ENCODE results near the gene GFRA1.

The GFRA1 gene

DNA sequence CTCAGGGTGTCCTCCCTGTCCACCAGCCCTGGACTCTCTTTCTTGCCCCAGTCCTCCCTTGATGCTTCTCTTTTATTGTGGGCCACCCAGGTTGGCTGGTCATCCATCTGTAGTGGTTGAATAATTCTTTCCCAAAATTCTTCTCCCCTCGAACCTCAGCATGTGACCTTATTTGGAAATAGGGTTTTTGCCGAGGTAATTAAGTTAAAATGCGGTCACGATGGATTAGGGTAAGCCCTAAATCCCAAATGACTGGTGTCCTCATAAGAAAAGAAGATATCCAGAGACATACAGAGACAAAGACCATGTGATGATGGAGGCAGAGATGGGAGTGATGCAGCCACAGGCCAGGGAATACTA is 74.3 kb downstream of the GFRA1 start:
- H3F3A ChIP-seq (ENCODE audit: insufficient read depth, low read length): no peaks in the 10 kb centered on the region
- H3K4me1 ChIP-seq (ENCODE audit: insufficient read depth, low read length, severe bottlenecking): no peaks in the 10 kb centered on the region
- H3K27me3 ChIP-seq (ENCODE audit: insufficient read depth, low read length): no peaks in the 10 kb centered on the region
- no peaks in the 10 kb centered on the region for H4K20me1 ChIP-seq (ENCODE audit: insufficient read depth, low read length)
- H3K4me3 ChIP-seq (ENCODE audit: low read depth, low read length, poor library complexity, severe bottlenecking): no peak overlapping the region
- H3K27ac ChIP-seq (ENCODE audit: low read depth, low read length, poor library complexity, severe bottlenecking): no peak overlapping the region
- no peak overlapping the region for H2AFZ ChIP-seq (ENCODE audit: low read length)
- no peak overlapping the region for H3K9ac ChIP-seq (ENCODE audit: low read length)
- no peaks in the 10 kb centered on the region for H3K9me2 ChIP-seq (ENCODE audit: low read depth, low read length)
- no peaks in the 10 kb centered on the region for H3K36me3 ChIP-seq (ENCODE audit: insufficient read depth, low read length)
- no peak for TF ChIP-seq EZH2 (IDR thresholded peaks at IDR 0.05; ENCODE audit: borderline replicate concordance, low read length)
- no peak for TF ChIP-seq CTCF (IDR thresholded peaks at IDR 0.05; ENCODE audit: low read length)
- no peak overlapping the region for H3K4me2 ChIP-seq (ENCODE audit: low read length)
- no peaks in the 10 kb centered on the region for H3K79me2 ChIP-seq (ENCODE audit: insufficient read depth, low read length)
- 0 out of 2 replicates have a peak, but pooled peaks cover 3% of the 10 kb centered on the region for H3K9me3 ChIP-seq (ENCODE audit: low read length)

DNA sequence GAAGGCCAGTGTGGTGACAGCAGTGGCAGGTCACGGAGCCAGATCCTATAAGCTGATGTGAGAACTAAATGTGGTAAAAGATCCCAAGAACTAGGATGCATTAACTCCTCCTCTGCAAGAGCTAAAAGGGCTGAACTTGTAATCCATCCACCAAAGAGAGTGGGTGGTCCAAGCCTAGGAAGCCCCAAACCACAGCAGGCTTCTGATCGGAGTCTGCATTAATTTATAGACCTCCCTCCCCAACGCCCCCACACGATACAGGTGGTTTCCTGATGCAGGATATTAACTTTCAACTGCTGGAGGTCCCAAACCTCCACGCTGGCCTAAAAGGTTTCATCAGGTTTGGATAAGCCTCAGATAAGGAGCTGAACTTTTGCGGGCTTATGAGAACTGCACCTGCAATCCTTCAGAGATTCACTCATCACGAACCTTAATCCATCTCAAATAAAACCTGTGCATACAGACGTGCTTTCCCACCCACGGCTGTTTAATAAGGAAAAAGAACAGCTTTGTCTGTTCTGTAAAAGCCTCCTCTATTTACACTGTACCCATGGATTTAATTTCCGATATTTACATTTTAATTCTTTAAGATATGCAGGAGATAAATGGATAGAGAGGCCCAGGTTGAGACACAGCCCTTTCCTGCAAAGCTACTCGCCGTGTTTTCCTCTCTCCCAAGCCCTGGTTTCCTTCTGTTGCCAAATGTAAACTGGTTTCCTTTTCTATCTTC is 74.9 kb downstream of the GFRA1 start:
- no peak overlapping the region for H3K9ac ChIP-seq (ENCODE audit: low read length)
- TF ChIP-seq EZH2 (IDR thresholded peaks at IDR 0.05; ENCODE audit: borderline replicate concordance, low read length) (no peak), CTCF (IDR thresholded peaks at IDR 0.05; ENCODE audit: low read length) (no peak)
- H4K20me1 ChIP-seq (ENCODE audit: insufficient read depth, low read length): no peaks in the 10 kb centered on the region
- no peak overlapping the region for H3K27ac ChIP-seq (ENCODE audit: low read depth, low read length, poor library complexity, severe bottlenecking)
- H3K79me2 ChIP-seq (ENCODE audit: insufficient read depth, low read length): no peaks in the 10 kb centered on the region
- no peaks in the 10 kb centered on the region for H3F3A ChIP-seq (ENCODE audit: insufficient read depth, low read length)
- H2AFZ ChIP-seq (ENCODE audit: low read length): no peak overlapping the region
- no peaks in the 10 kb centered on the region for H3K9me2 ChIP-seq (ENCODE audit: low read depth, low read length)
- no peaks in the 10 kb centered on the region for H3K27me3 ChIP-seq (ENCODE audit: insufficient read depth, low read length)
- H3K4me3 ChIP-seq (ENCODE audit: low read depth, low read length, poor library complexity, severe bottlenecking): no peak overlapping the region
- H3K9me3 ChIP-seq (ENCODE audit: low read length): 0 out of 2 replicates have a peak, but pooled peaks cover 3% of the 10 kb centered on the region
- no peaks in the 10 kb centered on the region for H3K4me1 ChIP-seq (ENCODE audit: insufficient read depth, low read length, severe bottlenecking)
- no peak overlapping the region for H3K4me2 ChIP-seq (ENCODE audit: low read length)
- no peaks in the 10 kb centered on the region for H3K36me3 ChIP-seq (ENCODE audit: insufficient read depth, low read length)

- Histone ChIP-seq H4K20me1 (ENCODE audit: insufficient read depth, low read length) (no peaks in the 10 kb centered on the region), H3K9ac (ENCODE audit: low read length) (no peak overlapping the region), H3K4me3 (ENCODE audit: low read depth, low read length, poor library complexity, severe bottlenecking) (no peak overlapping the region), H3K27ac (ENCODE audit: low read depth, low read length, poor library complexity, severe bottlenecking) (no peak overlapping the region), H3F3A (ENCODE audit: insufficient read depth, low read length) (no peaks in the 10 kb centered on the region), H2AFZ (ENCODE audit: low read length) (no peak overlapping the region), H3K79me2 (ENCODE audit: insufficient read depth, low read length) (no peaks in the 10 kb centered on the region), H3K4me1 (ENCODE audit: insufficient read depth, low read length, severe bottlenecking) (no peaks in the 10 kb centered on the region), H3K4me2 (ENCODE audit: low read length) (no peak overlapping the region), H3K27me3 (ENCODE audit: insufficient read depth, low read length) (no peaks in the 10 kb centered on the region), H3K9me3 (ENCODE audit: low read length) (0 out of 2 replicates have a peak, but pooled peaks cover 3% of the 10 kb centered on the region), H3K9me2 (ENCODE audit: low read depth, low read length) (no peaks in the 10 kb centered on the region), H3K36me3 (ENCODE audit: insufficient read depth, low read length) (no peaks in the 10 kb centered on the region)
- TF ChIP-seq CTCF (IDR thresholded peaks at IDR 0.05; ENCODE audit: low read length) (no peak), EZH2 (IDR thresholded peaks at IDR 0.05; ENCODE audit: borderline replicate concordance, low read length) (no peak)
Measured at GRCh38 chr10:116195583-116195982, 77.4 kb downstream of the GFRA1 start.

Measured in OCI-LY1 (cell line).